Neuronal stem cell (in vitro differentiated cells): ENCODE measurements around the gene UXS1.
A peak's percentile ranks its signal among the peaks of the same experiment; 100 is the strongest.

ENCODE experiments used
- DNase-seq: peaks from one replicate; pipeline ENCODE4 v3.0.0-alpha.2; 2013; ENCODE audit warnings: low spot score
- H2AFZ ChIP-seq: one replicate; pipeline ENCODE4 v1.6.1; 2013; ENCODE audit warnings: mild to moderate bottlenecking, low read length, inconsistent platforms
- H2AK5ac ChIP-seq: 2 replicates; pipeline ENCODE4 v1.6.1; 2013; ENCODE audit warnings: low read depth, mild to moderate bottlenecking, inconsistent platforms, low read length, moderate library complexity, mixed read lengths
- H2BK120ac ChIP-seq: 2 replicates; pipeline ENCODE4 v1.6.1; 2013; ENCODE audit warnings: low read depth, mild to moderate bottlenecking, inconsistent platforms, low read length, moderate library complexity, mixed read lengths
- H2BK12ac ChIP-seq: one replicate; pipeline ENCODE4 v1.6.1; 2013; ENCODE audit warnings: low read length, inconsistent platforms
- H2BK15ac ChIP-seq: 2 replicates; pipeline ENCODE4 v1.6.1; 2013; ENCODE audit warnings: mild to moderate bottlenecking, low read length, inconsistent platforms, mixed read lengths
- H2BK5ac ChIP-seq: one replicate; pipeline ENCODE4 v1.6.1; 2013; ENCODE audit warnings: inconsistent platforms, mild to moderate bottlenecking, low read length, moderate library complexity
- H3K14ac ChIP-seq: one replicate; pipeline ENCODE4 v1.6.1; 2013; ENCODE audit warnings: low read length, inconsistent platforms
- H3K18ac ChIP-seq: 2 replicates; pipeline ENCODE4 v1.6.1; 2013; ENCODE audit warnings: low read length, inconsistent platforms
- H3K23ac ChIP-seq: 2 replicates; pipeline ENCODE4 v1.6.1; 2013; ENCODE audit warnings: low read depth, mild to moderate bottlenecking, mixed read lengths, low read length, inconsistent platforms; ENCODE audit not compliant: poor library complexity
- H3K27ac ChIP-seq: replicated peaks from 3 replicates; pipeline ENCODE4 v1.5.1; 2013; ENCODE audit warnings: low read length, inconsistent platforms
- H3K27me3 ChIP-seq, 3 experiments: 2 replicates each; pipeline ENCODE4 v1.6.1; 2013; ENCODE audit warnings: low read length in 3 of 3, mild to moderate bottlenecking in 2 of 3, inconsistent platforms in 1 of 3, low read depth in 1 of 3, mixed read lengths in 1 of 3, moderate library complexity in 1 of 3; ENCODE audit not compliant: control insufficient read depth in 3 of 3, insufficient read depth in 3 of 3
- H3K36me3 ChIP-seq, 2 donors: replicated peaks in 1 of 2; 2 replicates each; pipeline ENCODE4 v1.6.1; 2013; ENCODE audit warnings: low read length in 2 of 2; ENCODE audit not compliant: control insufficient read depth in 2 of 2, insufficient read depth in 2 of 2
- H3K4ac ChIP-seq: 2 replicates; pipeline ENCODE4 v1.6.1; 2013; ENCODE audit warnings: inconsistent platforms, mild to moderate bottlenecking, low read length, moderate library complexity
- H3K4me1 ChIP-seq, 2 donors: 1 replicate in 1 of 2; 2 replicates in 1 of 2; pipeline ENCODE4 v1.6.1; 2013; ENCODE audit warnings: low read length in 2 of 2, low read depth in 1 of 2; ENCODE audit not compliant: control insufficient read depth in 2 of 2, insufficient read depth in 1 of 2
- H3K4me2 ChIP-seq: one replicate; pipeline ENCODE4 v1.6.1; 2013; ENCODE audit warnings: mild to moderate bottlenecking, low read length, inconsistent platforms; ENCODE audit not compliant: insufficient read depth, poor library complexity, severe bottlenecking
- H3K4me3 ChIP-seq, 2 donors: 2 replicates each; pipeline ENCODE4 v1.5.1; 2013; ENCODE audit warnings: low read length in 2 of 2, mild to moderate bottlenecking in 2 of 2, inconsistent platforms in 1 of 2, moderate library complexity in 1 of 2
- H3K79me1 ChIP-seq: one replicate; pipeline ENCODE4 v1.6.1; 2013; ENCODE audit warnings: low read depth, mild to moderate bottlenecking, inconsistent platforms, low read length, moderate library complexity
- H3K9ac ChIP-seq: one replicate; pipeline ENCODE4 v1.6.1; 2013; ENCODE audit warnings: mild to moderate bottlenecking, low read depth, low read length, inconsistent platforms; ENCODE audit not compliant: poor library complexity
- H3K9me3 ChIP-seq, 2 donors: replicated peaks in 1 of 2; 2 replicates each; pipeline versions ENCODE3 to v1.6.1; 2013; ENCODE audit warnings: low read length in 2 of 2, mild to moderate bottlenecking in 2 of 2, inconsistent platforms in 1 of 2, low read depth in 1 of 2, mixed read lengths in 1 of 2, moderate library complexity in 1 of 2; ENCODE audit not compliant: control insufficient read depth in 2 of 2, insufficient read depth in 1 of 2
- H4K8ac ChIP-seq: one replicate; pipeline ENCODE4 v1.6.1; 2013; ENCODE audit warnings: low read depth, mild to moderate bottlenecking, inconsistent platforms, low read length, moderate library complexity
- H4K91ac ChIP-seq: one replicate; pipeline ENCODE4 v1.6.1; 2013; ENCODE audit warnings: low read length, low read depth, mild to moderate bottlenecking, inconsistent platforms; ENCODE audit not compliant: poor library complexity
- whole genome bisulfite sequencing, 2 donors: extraction: QIAGEN DNeasy Blood & Tissue Kit; methylation state at CpG; one replicate each; pipeline ENCODE4 v1.1.7; 2013; ENCODE audit warnings: missing lambda C conversion rate in 2 of 2, mixed read lengths in 1 of 2; ENCODE audit not compliant: insufficient read length in 2 of 2, insufficient replicate concordance in 1 of 2; ENCODE audit errors: extremely low coverage in 2 of 2; 5-methylcytosine and 5-hydroxymethylcytosine counted together

Gene UXS1

DNA sequence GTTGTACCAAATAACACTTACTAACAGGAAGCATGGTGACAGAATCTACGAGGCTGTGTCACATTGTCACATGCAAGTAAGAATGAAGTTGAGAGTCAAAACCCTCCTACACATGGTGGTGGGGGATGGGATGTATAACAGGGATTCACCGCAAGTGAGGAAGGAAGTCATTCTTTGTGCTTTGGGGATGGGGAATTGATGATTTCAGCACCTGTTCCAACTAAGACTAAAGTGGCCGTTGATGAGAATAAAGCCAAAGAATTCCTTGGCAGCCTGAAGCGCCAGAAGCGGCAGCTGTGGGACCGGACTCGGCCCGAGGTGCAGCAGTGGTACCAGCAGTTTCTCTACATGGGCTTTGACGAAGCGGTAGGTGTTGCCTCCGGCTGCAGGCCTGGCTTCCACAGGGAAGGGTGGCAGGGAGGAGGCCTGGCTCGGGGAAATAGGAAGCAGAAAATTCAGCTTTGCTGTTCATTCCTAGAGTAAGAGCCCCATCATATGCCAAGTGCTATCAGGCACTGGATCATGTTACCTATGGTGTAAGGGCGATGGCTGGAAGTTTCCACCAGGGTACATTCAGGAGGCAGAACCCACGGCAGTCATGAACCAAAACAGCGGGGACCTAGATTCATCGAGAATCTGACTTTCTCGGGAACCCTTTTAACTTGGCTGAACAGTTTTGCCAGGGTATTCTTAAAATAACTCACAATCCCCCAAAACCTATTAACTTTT, 120.3 kb downstream of the UXS1 start:
- no CpG with 5 or more reads among the region's 17 CpGs for WGBS, 2 donors
- no peak for DNase-seq
- no peak overlapping the region for H3K4me2 ChIP-seq

DNA sequence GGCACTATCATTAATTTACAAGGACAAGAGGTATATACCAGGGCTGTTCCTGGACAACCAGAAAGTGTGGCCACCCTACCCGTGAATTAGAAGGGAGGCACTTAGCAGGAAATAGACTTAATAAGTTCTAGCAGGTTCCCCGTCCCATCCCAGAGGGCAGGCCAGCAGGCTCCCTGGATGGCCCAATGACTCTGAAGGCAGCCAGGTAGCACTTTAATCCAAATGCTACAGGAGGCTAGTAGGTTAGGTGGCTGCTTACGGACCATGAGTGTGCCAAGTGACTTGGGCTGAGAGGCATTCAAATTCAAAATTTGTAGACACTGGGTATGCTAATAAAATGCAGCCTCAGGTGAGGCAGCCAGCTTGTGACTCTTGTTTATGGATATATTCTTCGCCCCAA, 123.9 kb downstream of the UXS1 start:
- Histone ChIP-seq H3K9me3 (no peaks in the 10 kb centered on the region), H3K9ac (no peak overlapping the region), H3K36me3 (no peaks in the 10 kb centered on the region), H3K4me2 (no peak overlapping the region), H4K8ac (no peak overlapping the region), H3K18ac (no peak overlapping the region), H4K91ac (no peak overlapping the region), H3K4me3 (no peak overlapping the region), H2BK12ac (no peak overlapping the region), H3K4me1 (peaks cover 3 to 11% of the 10 kb centered on the region in 2 donors), H3K27ac (no peak overlapping the region), H3K27me3 (peaks cover 5 to 16% (median 14%) of the 10 kb centered on the region in 3 experiments), H3K79me1 (peaks cover 1% of the 10 kb centered on the region), H2AK5ac (no peak overlapping the region), H2BK120ac (no peak overlapping the region), H2AFZ (no peak overlapping the region), H3K23ac (no peak overlapping the region), H2BK5ac (no peak overlapping the region), H3K4ac (no peak overlapping the region), H2BK15ac (no peak overlapping the region), H3K14ac (no peak overlapping the region)
- WGBS, 2 donors = no CpG with 5 or more reads among the region's 4 CpGs
- DNase-seq = no peak

More for the DNA sequence above, 120.3 kb downstream of the UXS1 start:
- peaks cover 0 to 5% (median 0%) of the 10 kb centered on the region in 3 experiments for H3K27me3 ChIP-seq
- H3K79me1 ChIP-seq = no peaks in the 10 kb centered on the region
- H2AFZ ChIP-seq = no peak overlapping the region
- H3K14ac ChIP-seq = no peak overlapping the region
- H4K8ac ChIP-seq = no peak overlapping the region
- H3K36me3 ChIP-seq = no peaks in the 10 kb centered on the region
- no peak overlapping the region for H2BK12ac ChIP-seq
- H3K9me3 ChIP-seq = no peaks in the 10 kb centered on the region
- no peak overlapping the region for H4K91ac ChIP-seq
- no peak overlapping the region for H3K9ac ChIP-seq
- H3K27ac ChIP-seq = no peak overlapping the region
- H3K4me3 ChIP-seq = no peak overlapping the region
- no peak overlapping the region for H2BK5ac ChIP-seq
- peak overlapping the region; percentile 27 for H3K18ac ChIP-seq
- H3K23ac ChIP-seq = no peak overlapping the region
- no peak overlapping the region for H2AK5ac ChIP-seq
- H2BK15ac ChIP-seq = no peak overlapping the region
- no peak overlapping the region for H2BK120ac ChIP-seq
- no peaks in the 10 kb centered on the region for H3K4me1 ChIP-seq
- no peak overlapping the region for H3K4ac ChIP-seq

DNA sequence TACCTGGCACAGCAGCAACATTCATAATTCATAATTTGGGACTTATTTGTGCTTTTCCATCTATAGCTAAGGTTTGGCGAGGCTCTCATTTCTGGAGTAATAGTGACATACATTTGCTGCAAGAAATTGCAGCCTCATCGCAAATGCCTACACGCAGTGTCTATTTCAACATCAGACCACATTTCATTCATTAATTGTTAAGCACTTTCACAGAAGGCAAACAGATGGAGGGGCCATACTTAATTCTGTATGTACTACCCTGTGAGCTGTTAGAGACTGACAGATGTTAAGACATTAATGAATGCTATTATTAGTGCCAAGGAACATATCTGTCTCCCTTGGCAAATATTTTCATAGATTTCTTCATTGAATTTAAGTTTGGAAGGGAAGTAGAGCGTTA, 125.7 kb downstream of the UXS1 start:
- Histone ChIP-seq H3K4me2 (no peak overlapping the region), H3K18ac (no peak overlapping the region), H2BK15ac (no peak overlapping the region), H2AFZ (no peak overlapping the region), H3K14ac (no peak overlapping the region), H3K9ac (no peak overlapping the region), H3K4ac (no peak overlapping the region), H2BK5ac (no peak overlapping the region), H3K9me3 (no peaks in the 10 kb centered on the region), H3K4me3 (no peak overlapping the region), H4K8ac (no peak overlapping the region), H3K27ac (no peak overlapping the region), H3K4me1 (peaks cover 3 to 12% of the 10 kb centered on the region in 2 donors), H3K23ac (no peak overlapping the region), H3K36me3 (no peaks in the 10 kb centered on the region), H4K91ac (no peak overlapping the region), H2AK5ac (no peak overlapping the region), H3K79me1 (peaks cover 1% of the 10 kb centered on the region), H2BK12ac (no peak overlapping the region), H2BK120ac (no peak overlapping the region), H3K27me3 (peaks cover 5 to 27% (median 25%) of the 10 kb centered on the region in 3 experiments)
- DNase-seq = no peak
- WGBS, 2 donors = no CpG with 5 or more reads among the region's 4 CpGs

DNA sequence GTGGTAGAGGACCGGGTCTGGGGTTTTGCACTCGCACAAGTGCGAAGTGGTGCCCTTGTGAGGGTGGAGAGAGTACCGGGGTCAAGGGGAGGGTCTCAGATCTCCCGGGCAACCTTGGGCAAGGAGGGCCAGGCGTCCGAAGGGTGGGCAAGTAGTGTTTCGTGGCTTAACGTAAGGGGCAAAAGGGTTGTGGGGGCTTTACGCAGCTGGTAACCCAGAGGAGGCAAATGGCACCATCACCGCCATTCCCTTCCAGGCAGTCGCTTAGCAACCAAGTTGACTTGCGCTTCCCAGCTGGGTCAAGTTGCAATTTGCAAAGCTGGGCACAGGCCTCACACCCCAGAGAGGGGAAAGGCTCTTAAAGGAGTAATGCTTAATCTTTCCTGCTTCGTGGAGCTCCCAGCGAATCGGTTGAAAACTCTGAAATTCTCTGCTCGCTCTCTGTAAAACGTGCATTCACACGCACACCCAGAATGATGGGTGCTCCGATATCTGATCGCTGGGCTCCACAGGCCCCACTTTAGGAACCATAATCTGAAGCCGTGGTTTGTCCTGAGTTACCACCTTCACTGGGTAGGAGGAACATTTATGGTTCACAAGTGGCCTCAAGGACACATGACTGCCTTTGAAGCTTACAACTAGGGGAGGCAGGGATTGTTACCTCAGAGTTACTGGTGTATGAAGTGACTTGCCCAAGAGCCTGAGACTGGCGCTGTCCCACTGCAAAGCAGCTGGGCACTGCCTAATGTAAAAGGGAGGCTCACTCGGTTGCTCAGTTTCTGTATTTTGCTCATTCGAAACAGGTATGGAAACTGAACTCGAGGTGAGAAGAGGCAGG, 127.9 kb downstream of the UXS1 start:
- Histone ChIP-seq H3K4ac (peak overlapping the region; percentile 10), H4K91ac (no peak overlapping the region), H3K9me3 (no peaks in the 10 kb centered on the region), H3K79me1 (peaks cover 1% of the 10 kb centered on the region), H3K27ac (no peak overlapping the region), H3K4me1 (peaks cover 3 to 12% of the 10 kb centered on the region in 2 donors), H3K18ac (peak overlapping the region; percentile 95), H3K9ac (peak overlapping the region; percentile 88), H3K4me3 (peak overlapping the region in 1 of 2 donors; percentile 80), H3K14ac (peak overlapping the region; percentile 73), H3K4me2 (peak overlapping the region; percentile 95), H2BK120ac (peak overlapping the region; percentile 40), H2BK15ac (peak overlapping the region; percentile 95), H3K27me3 (peaks cover 5 to 25% (median 21%) of the 10 kb centered on the region in 3 experiments), H2BK5ac (peak overlapping the region; percentile 40), H3K36me3 (no peaks in the 10 kb centered on the region), H2AK5ac (peak overlapping the region; percentile 49), H3K23ac (peak overlapping the region; percentile 86), H2AFZ (peak overlapping the region; percentile 69), H4K8ac (peak overlapping the region; percentile 94), H2BK12ac (no peak overlapping the region)
- WGBS, 2 donors = no CpG with 5 or more reads among the region's 26 CpGs
- DNase-seq = no peak
